H1 (cell line): Measurements from ENCODE around the gene TIMD4. TPM values are rescaled to one million over a fixed set of nuclear protein-coding genes. Genes with fewer than 3 reads are reported as not detected.

ENCODE experiments used
- CTCF ChIA-PET: fragments of 300-600 bp; sonication (Branson Sonifier 250); formaldehyde crosslinking; loops from one replicate; lab custom pipeline; 2021; ENCODE audit not compliant: partially characterized antibody; lab: Charles Lee
- POLR2A ChIA-PET: fragments of 300-600 bp; sonication (Branson Sonifier 250); formaldehyde crosslinking; loops from one replicate; lab custom pipeline; 2021; ENCODE audit warnings: inconsistent platforms; ENCODE audit not compliant: partially characterized antibody; lab: Charles Lee
- DNase-seq, 2 experiments: peaks; one replicate each; pipeline versions ENCODE4 v3.0.0 to v3.0.0-alpha.2; 2010 to 2022; ENCODE audit warnings: low spot score in 2 of 2, low read depth in 1 of 2, mixed read lengths in 1 of 2
- FAIRE-seq: peaks from 2 replicates; lab custom pipeline; 2011; peaks lifted over from hg19 to GRCh38; lab: Jason Lieb, UNC
- H2AFZ ChIP-seq: 2 replicates; pipeline ENCODE4 v1.8.1; 2012; ENCODE audit warnings: low read length, inconsistent platforms
- H2AK5ac ChIP-seq: 2 replicates; pipeline ENCODE4 v1.6.1; 2013; ENCODE audit warnings: low read depth, low read length
- H2BK120ac ChIP-seq: replicated peaks from 2 replicates; pipeline ENCODE3; 2013; ENCODE audit warnings: low read depth, low read length, inconsistent platforms
- H2BK12ac ChIP-seq: 2 replicates; pipeline ENCODE4 v1.6.1; 2013; ENCODE audit warnings: low read depth, low read length
- H2BK15ac ChIP-seq: 2 replicates; pipeline ENCODE4 v1.6.1; 2013; ENCODE audit warnings: low read length
- H2BK20ac ChIP-seq: 2 replicates; pipeline ENCODE4 v1.6.1; 2013; ENCODE audit warnings: low read length
- H2BK5ac ChIP-seq: 2 replicates; pipeline ENCODE4 v1.6.1; 2013; ENCODE audit warnings: low read depth, low read length
- H3K14ac ChIP-seq: 2 replicates; pipeline ENCODE4 v1.6.1; 2013; ENCODE audit warnings: inconsistent platforms; ENCODE audit not compliant: insufficient read length
- H3K18ac ChIP-seq: 2 replicates; pipeline ENCODE4 v1.6.1; 2013; ENCODE audit warnings: low read length; ENCODE audit errors: extremely low read depth
- H3K23ac ChIP-seq: 2 replicates; pipeline ENCODE4 v1.6.1; 2013; ENCODE audit warnings: inconsistent platforms; ENCODE audit not compliant: insufficient read length
- H3K23me2 ChIP-seq: 2 replicates; pipeline ENCODE4 v1.6.1; 2013; ENCODE audit warnings: low read depth, low read length
- H3K27ac ChIP-seq: 2 replicates; pipeline ENCODE4 v1.6.1; 2011; ENCODE audit warnings: low read depth, low read length, inconsistent platforms
- H3K27me3 ChIP-seq, 4 experiments: replicated peaks in 1 of 4; 1 replicate in 1 of 4; 2 replicates in 3 of 4; pipeline versions ENCODE4 v1.6.1 to v1.8.1; 2011 to 2013; ENCODE audit warnings: low read length in 3 of 4, mild to moderate bottlenecking in 3 of 4, inconsistent platforms in 2 of 4, mixed read lengths in 2 of 4, moderate library complexity in 1 of 4; ENCODE audit not compliant: control insufficient read depth in 3 of 4, insufficient read depth in 3 of 4; ENCODE audit errors: extremely low read depth in 1 of 4
- H3K36me3 ChIP-seq, 4 experiments: 2 replicates each; pipeline versions ENCODE4 v1.6.1 to v1.8.1; 2011 to 2013; ENCODE audit warnings: mild to moderate bottlenecking in 4 of 4, low read length in 3 of 4, moderate library complexity in 2 of 4, control low read depth in 1 of 4, inconsistent platforms in 1 of 4; ENCODE audit not compliant: insufficient read depth in 4 of 4, control insufficient read depth in 2 of 4
- H3K4ac ChIP-seq: replicated peaks from 2 replicates; pipeline ENCODE3; 2013; ENCODE audit warnings: low read length, low read depth, mixed read lengths, inconsistent platforms; ENCODE audit not compliant: insufficient read length
- H3K4me1 ChIP-seq, 4 experiments: replicated peaks in 1 of 4; 1 replicate in 1 of 4; 2 replicates in 3 of 4; pipeline versions ENCODE4 v1.6.1 to v1.8.1; 2011 to 2013; ENCODE audit warnings: low read length in 3 of 4, inconsistent platforms in 2 of 4, mixed read lengths in 1 of 4; ENCODE audit not compliant: insufficient read depth in 4 of 4, control insufficient read depth in 3 of 4
- H3K4me2 ChIP-seq, 2 experiments: 2 replicates each; pipeline versions ENCODE4 v1.6.1 to v1.8.1; 2011 to 2013; ENCODE audit warnings: low read depth in 2 of 2, low read length in 2 of 2, control low read depth in 1 of 2, inconsistent platforms in 1 of 2, mild to moderate bottlenecking in 1 of 2; ENCODE audit not compliant: insufficient read depth in 1 of 2
- H3K4me3 ChIP-seq, 4 experiments: fragments of 200-600, 300-600 bp in 1 of 4; sonication (generic), shearing (Covaris generic), sonication (Bioruptor Twin) in 1 of 4; 2 replicates each; pipeline versions ENCODE4 v1.5.1 to v1.8.1; 2011 to 2016; ENCODE audit warnings: low read length in 4 of 4, low read depth in 3 of 4, control low read depth in 2 of 4, inconsistent platforms in 2 of 4, mild to moderate bottlenecking in 2 of 4, mixed read lengths in 1 of 4, moderate library complexity in 1 of 4; ENCODE audit not compliant: insufficient read depth in 2 of 4; ENCODE audit errors: extremely low read depth in 1 of 4
- H3K56ac ChIP-seq: replicated peaks from 2 replicates; pipeline ENCODE3; 2013; ENCODE audit warnings: low read depth, mild to moderate bottlenecking, mixed read lengths, low read length, inconsistent platforms; ENCODE audit not compliant: insufficient read length
- H3K79me1 ChIP-seq: 2 replicates; pipeline ENCODE4 v1.6.1; 2013; ENCODE audit warnings: low read depth, low read length, control low read depth
- H3K79me2 ChIP-seq, 2 experiments: 2 replicates each; pipeline versions ENCODE4 v1.6.1 to v1.8.1; 2012 to 2013; ENCODE audit warnings: low read length in 2 of 2, mild to moderate bottlenecking in 2 of 2, inconsistent platforms in 1 of 2; ENCODE audit not compliant: insufficient read depth in 2 of 2, control insufficient read depth in 1 of 2
- H3K9ac ChIP-seq, 4 experiments: replicated peaks in 1 of 4; 1 replicate in 1 of 4; 2 replicates in 3 of 4; pipeline versions ENCODE4 v1.6.1 to v1.8.1; 2011 to 2013; ENCODE audit warnings: low read depth in 3 of 4, low read length in 3 of 4, control low read depth in 2 of 4, mild to moderate bottlenecking in 2 of 4, moderate library complexity in 2 of 4, inconsistent platforms in 1 of 4; ENCODE audit errors: extremely low read depth in 1 of 4
- H3K9me3 ChIP-seq, 2 experiments: 2 replicates each; pipeline versions ENCODE4 v1.6.1 to v1.8.1; 2012 to 2013; ENCODE audit warnings: mild to moderate bottlenecking in 2 of 2, moderate library complexity in 2 of 2, control low read depth in 1 of 2, inconsistent platforms in 1 of 2, low read depth in 1 of 2, low read length in 1 of 2, mixed read lengths in 1 of 2; ENCODE audit not compliant: insufficient read depth in 2 of 2
- H4K20me1 ChIP-seq, 2 experiments: replicated peaks in 1 of 2; 2 replicates each; pipeline versions ENCODE3 to v1.8.1; 2011 to 2013; ENCODE audit warnings: inconsistent platforms in 2 of 2, low read length in 2 of 2, mild to moderate bottlenecking in 1 of 2; ENCODE audit not compliant: insufficient read depth in 2 of 2, control insufficient read depth in 1 of 2
- H4K5ac ChIP-seq: 2 replicates; pipeline ENCODE4 v1.6.1; 2013; ENCODE audit warnings: low read length, low read depth, mixed read lengths, inconsistent platforms; ENCODE audit not compliant: insufficient read length
- H4K8ac ChIP-seq: 2 replicates; pipeline ENCODE4 v1.8.0; 2013; ENCODE audit warnings: mild to moderate bottlenecking, moderate library complexity, low read length, inconsistent platforms; ENCODE audit not compliant: insufficient read depth; ENCODE audit errors: extremely low read depth
- H4K91ac ChIP-seq: replicated peaks from 2 replicates; pipeline ENCODE3; 2013; ENCODE audit warnings: low read length, mixed read lengths, inconsistent platforms; ENCODE audit not compliant: insufficient read length
- ATF3 ChIP-seq: IDR thresholded peaks from 2 replicates; pipeline ENCODE4 v1.6.1; 2011; ENCODE audit warnings: low read depth, mild to moderate bottlenecking, low read length; ENCODE audit not compliant: insufficient read depth
- CEBPB ChIP-seq: IDR thresholded peaks from 2 replicates; pipeline ENCODE4 v1.6.1; 2012; ENCODE audit warnings: low read depth, low read length
- CREB1 ChIP-seq: IDR thresholded peaks from 2 replicates; pipeline ENCODE4 v1.6.1; 2012; ENCODE audit warnings: inconsistent platforms
- KDM5A ChIP-seq: fragments of 200-600 bp; IDR thresholded peaks from 2 replicates; pipeline ENCODE4 v1.7.1; 2012; ENCODE audit warnings: mild to moderate bottlenecking, low read length, inconsistent platforms, mixed read lengths
- PHF8 ChIP-seq: fragments of 200-600 bp; sonication (generic); conservative IDR thresholded peaks from 2 replicates; pipeline ENCODE4 v1.7.1; 2012; ENCODE audit warnings: low read depth, mild to moderate bottlenecking, inconsistent platforms, low read length, moderate library complexity
- POLR2A ChIP-seq, 2 experiments: IDR thresholded peaks; 1 replicate in 1 of 2; 2 replicates in 1 of 2; pipeline ENCODE4 v1.6.1; 2011; ENCODE audit warnings: low read depth in 2 of 2, low read length in 2 of 2, mild to moderate bottlenecking in 2 of 2; ENCODE audit errors: control extremely low read depth in 1 of 2
- RNF2 ChIP-seq: fragments of 200-900, 300-1000 bp; sonication (generic); IDR thresholded peaks from 2 replicates; pipeline ENCODE4 v1.7.1; 2016; ENCODE audit warnings: borderline replicate concordance, low read depth, mild to moderate bottlenecking, antibody characterized with exemption, low read length; ENCODE audit not compliant: poor library complexity, severe bottlenecking; ENCODE audit errors: missing control alignments
- SAP30 ChIP-seq: fragments of 300-600 bp; sonication (generic); IDR thresholded peaks from 2 replicates; pipeline ENCODE4 v1.7.1; 2012; ENCODE audit warnings: low read length, moderate library complexity, mild to moderate bottlenecking, inconsistent platforms; ENCODE audit not compliant: insufficient read depth, insufficient replicate concordance
- SP1 ChIP-seq: IDR thresholded peaks from 2 replicates; pipeline ENCODE4 v1.6.1; 2011; ENCODE audit warnings: low read depth, low read length
- SP4 ChIP-seq: IDR thresholded peaks from 2 replicates; pipeline ENCODE4 v1.6.1; 2012; ENCODE audit warnings: low read length, inconsistent platforms
- SUZ12 ChIP-seq: fragments of 200-600 bp; sonication (generic); IDR thresholded peaks from 2 replicates; pipeline ENCODE4 v1.6.1; 2012; ENCODE audit warnings: mild to moderate bottlenecking, inconsistent platforms, low read length, moderate library complexity, mixed read lengths
- TAF1 ChIP-seq: IDR thresholded peaks from 2 replicates; pipeline ENCODE4 v1.6.1; 2011; ENCODE audit warnings: mild to moderate bottlenecking, low read depth, low read length
- YY1 ChIP-seq: IDR thresholded peaks from 2 replicates; pipeline ENCODE4 v1.6.1; 2011; ENCODE audit warnings: low read depth, mild to moderate bottlenecking, low read length
- WGBS, 2 experiments: shearing (Covaris generic) in 1 of 2; methylation state at CpG; one replicate each; pipeline versions ENCODE4 v1.1.6 to v1.1.7; 2013 to 2015; ENCODE audit warnings: low lambda C conversion rate in 2 of 2, mixed read lengths in 2 of 2, inconsistent platforms in 1 of 2, low coverage in 1 of 2, missing lambda C conversion rate in 1 of 2; ENCODE audit not compliant: insufficient replicate concordance in 2 of 2, insufficient coverage in 1 of 2, insufficient read length in 1 of 2; ENCODE audit errors: extremely low coverage in 1 of 2, missing lambda C conversion rate in 1 of 2; 5-methylcytosine and 5-hydroxymethylcytosine counted together
- polyA plus RNA-seq, 7 experiments: library from polyadenylated mRNA; depleted of rRNA in 3 of 7; stranded (reverse) in 5 of 7; unstranded in 2 of 7; fragments of >200 nt in 5 of 7; fragments of 200-250 nt in 2 of 7; gene quantifications; 1 replicate in 5 of 7; 2 replicates in 1 of 7; 4 replicates in 1 of 7; pipeline versions ENCODE4 v1.2.1 to v1.2.3, GENCODE V29; 2011 to 2013; ENCODE audit warnings: missing spikeins in 2 of 7, mixed read lengths in 2 of 7
- total RNA-seq: library from RNA; stranded (reverse); fragmentation: NEBNext Ultra II Directional; extraction: Animal tissue kit (Norgen Biotek cat#: 25700); gene quantifications from 2 replicates; pipeline ENCODE4 v1.2.1, GENCODE V29; 2021
- TF ChIP-seq, protein P1 (sequence below): IDR thresholded peaks from 2 replicates; pipeline ENCODE4 v1.6.1; 2012; ENCODE audit warnings: inconsistent platforms

Gene TIMD4
- total and polyA plus RNA-seq, 2 of the 8 experiments (the other 6 are each of a cell fraction or from before 2014, with no cell fraction given): not detected

DNA sequence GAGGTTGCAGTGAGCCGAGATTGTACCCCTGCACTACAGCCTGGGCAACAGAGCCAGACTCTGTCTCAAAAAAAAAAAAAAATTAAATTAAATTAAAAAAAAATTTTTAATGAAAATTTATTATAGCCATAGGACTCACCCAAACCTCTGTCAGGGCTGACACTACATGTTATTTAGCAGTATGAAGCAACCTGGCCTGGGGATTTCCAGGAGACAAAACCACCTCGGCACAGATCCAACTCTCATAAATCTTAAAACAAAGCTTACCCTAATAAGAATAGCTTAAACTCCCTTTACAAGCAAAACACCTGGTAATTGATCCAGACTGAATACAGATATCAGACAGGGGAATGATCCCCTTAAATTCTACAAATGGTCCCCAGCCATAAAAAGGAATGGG is 74.5 kb downstream of the TIMD4 start:
- H3K9ac ChIP-seq: no peak overlapping the region
- H4K8ac ChIP-seq: no peak overlapping the region
- no peak overlapping the region for H3K27ac ChIP-seq
- no peaks in the 10 kb centered on the region for H3K79me1 ChIP-seq
- no peak overlapping the region for H2AK5ac ChIP-seq
- ChIA-PET CTCF (interaction anchor here (1.1 to 2.3 kb wide), 7 partner anchors 8 to 244 kb away, joined by 3 to 11 read pairs (median 4); no protein-coding TSS in a partner anchor), POLR2A (interaction anchor here (1.4 kb wide), 1 partner anchor 10 kb away, joined by 3 read pairs; no protein-coding TSS in a partner anchor)
- no peak overlapping the region for H3K4me2 ChIP-seq
- H3K18ac ChIP-seq: no peak overlapping the region
- no peaks in the 10 kb centered on the region for H4K20me1 ChIP-seq
- no peak overlapping the region for H4K91ac ChIP-seq
- H2BK12ac ChIP-seq: no peak overlapping the region
- no peak overlapping the region for H3K4me3 ChIP-seq
- WGBS, 2 experiments: 100% methylated on average over 2 of the region's 2 CpGs; no CpG with 5 or more reads in 1 of the 2 experiments
- no peak overlapping the region for H3K56ac ChIP-seq
- H3K14ac ChIP-seq: no peak overlapping the region
- H3K27me3 ChIP-seq: no peaks in the 10 kb centered on the region
- no peaks in the 10 kb centered on the region for H3K79me2 ChIP-seq
- H3K23ac ChIP-seq: no peak overlapping the region
- H2BK5ac ChIP-seq: no peak overlapping the region
- no peak overlapping the region for H2AFZ ChIP-seq
- no peaks in the 10 kb centered on the region for H3K23me2 ChIP-seq
- no peak overlapping the region for H4K5ac ChIP-seq
- H3K4me1 ChIP-seq: no peaks in the 10 kb centered on the region
- no peak overlapping the region for H2BK120ac ChIP-seq
- no peak for DNase-seq
- no peak for FAIRE-seq
- H3K4ac ChIP-seq: no peak overlapping the region
- no peak overlapping the region for H2BK20ac ChIP-seq
- H3K36me3 ChIP-seq: no peaks in the 10 kb centered on the region
- H2BK15ac ChIP-seq: no peak overlapping the region
- no peaks in the 10 kb centered on the region for H3K9me3 ChIP-seq
- TF ChIP-seq RNF2: no peak
- no peak for TF ChIP-seq POLR2A (IDR thresholded peaks at IDR 0.05; ENCODE audit: control extremely low read depth in 1 of 2, low read depth in 2 of 2, low read length in 2 of 2)
- no peak for TF ChIP-seq PHF8
- TF ChIP-seq SUZ12: no peak
- TF ChIP-seq, protein P1, sequence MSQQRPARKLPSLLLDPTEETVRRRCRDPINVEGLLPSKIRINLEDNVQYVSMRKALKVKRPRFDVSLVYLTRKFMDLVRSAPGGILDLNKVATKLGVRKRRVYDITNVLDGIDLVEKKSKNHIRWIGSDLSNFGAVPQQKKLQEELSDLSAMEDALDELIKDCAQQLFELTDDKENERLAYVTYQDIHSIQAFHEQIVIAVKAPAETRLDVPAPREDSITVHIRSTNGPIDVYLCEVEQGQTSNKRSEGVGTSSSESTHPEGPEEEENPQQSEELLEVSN: no peak
- no peak for TF ChIP-seq SP1
- TF ChIP-seq SAP30: no peak
- no peak for TF ChIP-seq CREB1
- TF ChIP-seq ATF3: no peak
- no peak for TF ChIP-seq KDM5A
- TF ChIP-seq SP4: no peak
- no peak for TF ChIP-seq YY1
- no peak for TF ChIP-seq CEBPB
- no peak for TF ChIP-seq TAF1
